GM15510 (cell line): ENCODE results near the gene TCF23.

Experiments used
- POLR2A ChIP-seq: IDR thresholded peaks from 3 replicates; pipeline ENCODE4 v1.6.1; 2011; ENCODE audit warnings: borderline replicate concordance; ENCODE audit not compliant: insufficient read length; ENCODE audit errors: extremely low read depth

Gene TCF23

DNA sequence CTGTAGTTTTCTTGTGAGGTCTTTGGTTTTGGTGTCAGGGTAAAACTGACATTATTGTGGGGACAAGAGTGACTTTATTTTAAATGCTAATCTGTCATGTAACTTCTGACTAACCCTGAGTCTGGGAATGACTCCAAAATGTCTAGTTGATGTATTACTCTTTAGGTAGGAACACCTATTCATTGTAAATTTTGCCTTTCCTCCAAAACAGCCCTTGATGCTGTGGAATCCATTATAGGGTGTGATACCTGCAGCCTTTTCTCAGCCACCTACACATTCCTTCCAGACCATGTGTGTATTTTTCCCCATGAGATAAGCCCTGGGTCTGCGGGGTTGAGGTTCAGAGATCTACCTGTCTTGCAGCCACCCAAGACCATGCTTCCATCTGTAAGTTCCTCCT lies 5.5 kb upstream of the TCF23 start:
- TF ChIP-seq POLR2A: no peak

DNA sequence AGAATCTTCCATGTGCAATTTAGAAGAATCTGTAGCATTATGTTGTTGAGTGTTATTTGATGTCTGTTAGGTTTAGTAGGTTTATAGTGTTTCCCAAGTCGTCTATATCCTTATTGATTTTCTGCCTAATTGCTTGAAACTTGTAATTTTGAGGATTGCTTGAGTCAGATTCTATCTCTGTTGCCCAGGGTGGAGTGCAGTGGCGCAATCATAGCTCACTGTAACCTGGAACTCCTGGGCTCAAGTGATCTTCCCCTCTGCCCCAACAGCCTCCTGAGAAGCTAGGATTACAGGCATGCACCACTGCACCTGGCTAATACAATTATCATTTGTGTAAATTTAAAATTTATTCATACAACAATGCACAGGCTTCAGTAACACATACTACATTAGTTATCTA lies 3.1 kb upstream of the TCF23 start:
- no peak for TF ChIP-seq POLR2A

DNA sequence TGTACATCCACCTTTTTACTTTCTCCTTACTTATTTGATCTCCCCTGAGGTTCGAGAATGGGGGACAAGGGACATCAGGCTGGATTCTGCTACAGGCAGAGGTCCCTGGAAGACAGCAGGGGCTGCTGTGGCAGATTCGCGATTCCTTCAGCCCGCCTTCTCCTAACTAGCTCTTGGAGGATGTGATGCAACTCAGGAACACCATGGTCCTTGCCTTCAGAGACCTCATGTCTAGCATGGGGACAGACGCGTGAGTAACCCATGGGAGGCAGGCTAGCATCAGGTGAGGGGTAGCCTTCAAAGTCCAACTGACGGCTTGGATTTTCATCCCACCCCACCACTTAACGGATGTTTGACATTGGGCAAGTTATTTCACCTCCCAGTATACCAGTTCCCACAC lies 869 bp upstream of the TCF23 start:
- TF ChIP-seq POLR2A: no peak

GRCh38 chr2:27149570-27150405 lies 984 bp downstream of the TCF23 start:
- no peak for TF ChIP-seq POLR2A

GRCh38 chr2:27150639-27151230 lies 1.9 kb downstream of the TCF23 start:
- TF ChIP-seq POLR2A: no peak

DNA sequence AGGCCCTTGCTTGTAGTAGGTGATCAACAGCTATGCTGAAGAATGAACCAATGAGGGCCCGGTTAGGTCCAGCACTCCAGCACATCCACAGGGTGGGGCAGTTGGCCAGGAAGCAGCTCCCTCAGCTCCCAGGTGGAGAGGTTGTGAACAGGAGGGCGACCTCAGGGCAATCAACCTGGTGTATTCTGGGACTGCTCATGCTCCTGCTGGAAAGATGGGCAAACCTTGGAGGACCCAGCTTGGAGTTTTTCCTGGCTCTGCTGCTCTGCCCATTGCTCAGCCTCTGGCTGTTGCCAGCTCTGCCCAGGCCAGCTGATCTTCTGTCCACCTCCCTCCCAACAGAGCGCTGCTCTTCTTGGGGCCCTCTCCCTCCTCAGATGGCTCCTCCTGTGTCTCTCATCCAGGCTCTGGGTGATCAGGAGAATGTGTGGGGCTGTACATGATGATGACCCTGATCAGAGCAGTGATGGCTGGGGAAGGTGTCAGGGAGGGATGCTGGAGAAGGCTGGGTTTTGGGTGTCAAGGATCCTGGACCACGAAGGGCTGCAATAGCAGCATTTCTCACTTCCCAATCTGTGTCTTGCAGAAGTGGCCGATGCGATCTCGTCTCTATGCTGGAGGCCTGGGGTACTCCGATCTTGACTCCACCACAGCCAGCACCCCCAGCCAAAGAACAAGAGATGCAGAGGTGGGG lies 3.4 kb downstream of the TCF23 start:
- TF ChIP-seq POLR2A: no peak

- TF ChIP-seq POLR2A: no peak
Measured at GRCh38 chr2:27152796-27153464, 4.1 kb downstream of the TCF23 start.

- no peak for TF ChIP-seq POLR2A
Measured at GRCh38 chr2:27154488-27154887, 5.7 kb downstream of the TCF23 start.

DNA sequence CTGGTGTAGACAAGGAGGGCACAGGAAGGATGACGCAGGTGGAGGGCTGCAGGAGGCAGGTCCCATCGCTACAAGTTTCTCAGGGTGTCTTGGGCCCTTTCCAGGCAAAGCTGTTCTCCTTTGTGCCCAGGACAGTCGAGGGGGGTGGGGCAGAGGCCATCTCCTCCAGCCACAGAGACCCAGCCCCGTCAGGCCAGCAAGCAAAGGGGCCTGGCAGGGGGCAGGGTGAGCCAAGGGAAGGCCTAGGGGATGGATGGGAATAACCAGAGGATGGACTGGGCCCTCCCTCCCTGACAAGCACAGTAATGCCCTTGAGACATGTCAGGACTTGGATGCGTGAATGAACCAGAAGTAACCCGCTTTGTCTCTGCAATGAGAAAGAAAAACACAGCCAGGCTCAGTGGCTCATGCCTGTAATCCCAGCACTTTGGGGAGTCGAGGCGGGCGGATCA lies 6.3 kb downstream of the TCF23 start:
- TF ChIP-seq POLR2A: no peak

DNA sequence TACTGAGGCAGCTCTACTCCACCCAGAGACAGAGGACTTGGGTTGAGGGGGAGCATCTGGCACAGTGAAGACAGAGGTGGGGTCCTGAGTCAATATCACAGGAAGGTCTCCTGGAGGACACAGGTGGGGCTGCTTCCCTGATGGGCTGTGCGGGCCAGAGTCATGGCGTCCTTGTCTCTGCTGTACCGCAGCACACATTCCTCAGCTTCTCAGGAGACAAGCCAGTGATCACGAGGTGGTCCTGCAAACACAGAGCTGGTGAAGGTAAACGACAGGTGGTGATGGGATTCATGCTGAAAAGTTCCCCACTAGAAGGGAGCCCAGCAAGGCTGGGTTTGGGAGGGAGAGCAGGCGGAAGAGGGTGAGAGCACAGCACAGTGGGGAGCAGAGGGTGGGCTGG lies 9.7 kb downstream of the TCF23 start:
- TF ChIP-seq POLR2A: no peak

GRCh38 chr2:27159271-27159670 lies 10.5 kb downstream of the TCF23 start:
- no peak for TF ChIP-seq POLR2A

DNA sequence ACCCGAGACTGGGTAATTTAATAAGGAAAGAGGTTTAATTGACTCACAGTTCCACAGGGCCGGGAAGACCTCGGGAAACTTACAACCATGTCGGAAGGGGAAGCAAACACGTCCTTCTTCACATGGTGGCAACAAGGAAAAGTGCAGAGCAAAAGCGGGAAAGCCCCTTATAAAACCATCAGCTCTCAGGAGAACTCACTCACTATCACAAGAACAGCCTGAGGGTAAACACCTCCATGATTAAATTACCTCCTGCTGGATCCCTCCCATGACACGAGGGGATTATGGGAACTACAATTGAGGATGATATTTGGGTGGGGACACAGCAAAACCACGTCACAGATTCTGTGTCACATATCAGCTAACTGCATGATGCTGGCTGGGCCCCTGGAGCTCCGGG lies 11.4 kb downstream of the TCF23 start:
- no peak for TF ChIP-seq POLR2A

DNA sequence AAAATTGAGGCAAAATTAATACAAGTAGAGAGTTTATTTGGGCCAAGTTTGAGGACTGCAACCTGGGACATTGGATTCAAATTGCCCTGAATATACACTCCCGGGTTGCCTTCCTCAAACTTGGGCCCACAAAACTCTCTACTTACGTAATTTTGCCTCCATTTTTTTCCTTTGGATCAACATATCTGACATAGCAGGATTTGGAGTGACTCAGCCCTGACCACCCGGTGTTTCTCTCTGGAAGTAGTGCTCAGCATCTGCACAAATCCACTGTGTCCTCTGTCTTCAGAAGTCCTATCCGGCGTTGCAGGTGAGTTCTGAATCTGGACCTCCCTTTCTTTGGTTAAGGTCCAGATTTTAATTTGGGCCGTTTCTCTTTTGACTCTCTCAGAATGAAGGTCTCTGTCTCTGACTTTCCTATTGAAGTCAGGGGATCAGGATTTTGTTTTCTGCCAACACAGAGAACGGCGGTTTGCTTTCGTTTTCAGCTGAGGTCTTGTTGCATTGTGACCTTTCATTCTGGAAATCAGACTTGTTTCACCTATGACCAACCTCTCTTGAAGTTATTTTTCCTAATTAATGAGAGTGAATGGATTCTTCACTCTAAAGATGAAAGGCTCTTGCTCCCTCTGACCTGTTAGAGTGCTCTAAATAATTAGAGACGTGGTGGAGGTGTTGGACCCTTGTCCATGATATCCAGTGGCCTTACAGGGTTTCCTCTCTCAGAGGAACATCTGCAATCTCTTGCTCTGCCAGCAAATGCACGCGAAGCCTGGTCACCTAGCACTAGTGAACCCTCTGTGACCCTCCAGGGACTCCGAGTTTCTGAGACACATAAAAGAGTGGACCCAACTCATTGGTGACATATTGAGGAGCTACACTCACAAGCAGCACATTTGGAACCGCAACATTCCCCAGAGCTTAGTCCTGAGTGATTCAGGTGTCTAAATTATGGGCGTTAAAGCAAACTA lies 13.6 kb downstream of the TCF23 start:
- TF ChIP-seq POLR2A: no peak

GRCh38 chr2:27164960-27165763 lies 16.4 kb downstream of the TCF23 start:
- TF ChIP-seq POLR2A: no peak
